PC-9 (cell line): Measurements from ENCODE around the gene PARG. TPM values are rescaled to one million over a fixed set of nuclear protein-coding genes. Genes with fewer than 3 reads are reported as not detected.
"Not testable (repeated sequence)": the region's sequence is repeated elsewhere in the genome, so short reads cannot be mapped to it uniquely, and the experiment has no call there.

Experiments used
- Bru-seq: library from RNA; stranded (reverse); fragments of 400-500 nt; gene quantifications from one replicate; lab custom pipeline; 2021; lab: Mats Ljungman, UMichigan
- BruChase-seq, 2 experiments: library from RNA; stranded (reverse); fragments of 400-500 nt; gene quantifications; one replicate each; lab custom pipeline; 2021; lab: Mats Ljungman, UMichigan
- BruUV-seq: library from RNA; stranded (reverse); fragments of 400-500 nt; replicated peaks from 2 replicates; lab custom pipeline; 2021; lab: Mats Ljungman, UMichigan
- CTCF ChIA-PET: fragments of 300-600 bp; sonication (Branson Sonifier 250); formaldehyde crosslinking; loops from one replicate; lab custom pipeline; 2022; ENCODE audit warnings: antibody characterized with exemption; lab: Charles Lee
- POLR2A ChIA-PET: fragments of 300-600 bp; sonication (Branson Sonifier 250); formaldehyde crosslinking; loops from one replicate; lab custom pipeline; 2022; ENCODE audit warnings: antibody characterized with exemption; ENCODE audit not compliant: unreplicated experiment; lab: Charles Lee
- DNase-seq, 2 experiments: peaks; one replicate each; pipeline versions ENCODE4 v3.0.0 to v3.0.0-alpha.2; 2015 to 2022; ENCODE audit warnings: mixed read lengths in 1 of 2
- H2AFZ ChIP-seq: fragments of 200-600 bp; sonication (generic); 2 replicates; pipeline ENCODE4 v1.8.1; 2017; ENCODE audit warnings: antibody characterized with exemption
- H3F3A ChIP-seq: fragments of 200-600 bp; sonication (generic); 2 replicates; pipeline ENCODE4 v1.8.1; 2017; ENCODE audit warnings: antibody characterized with exemption, mild to moderate bottlenecking, low read depth; ENCODE audit not compliant: insufficient read depth
- H3K27ac ChIP-seq: fragments of 200-600 bp; sonication (generic); 2 replicates; pipeline ENCODE4 v1.6.1; 2016; ENCODE audit warnings: mixed run types
- H3K27me3 ChIP-seq: fragments of 200-600 bp; sonication (generic); 2 replicates; pipeline ENCODE4 v1.6.1; 2016; ENCODE audit warnings: low read depth, mixed run types; ENCODE audit not compliant: insufficient read depth
- H3K36me3 ChIP-seq: fragments of 200-600 bp; sonication (generic); 2 replicates; pipeline ENCODE4 v1.6.1; 2016; ENCODE audit warnings: low read depth, mixed run types
- H3K4me1 ChIP-seq: fragments of 200-600 bp; sonication (generic); replicated peaks from 2 replicates; pipeline ENCODE4 v1.6.1; 2016; ENCODE audit warnings: mixed run types; ENCODE audit not compliant: insufficient read depth
- H3K4me2 ChIP-seq: fragments of 200-600 bp; sonication (generic); 2 replicates; pipeline ENCODE4 v1.6.1; 2017; ENCODE audit warnings: mixed run types
- H3K4me3 ChIP-seq: fragments of 200-600 bp; sonication (generic); 2 replicates; pipeline ENCODE4 v1.6.1; 2016; ENCODE audit warnings: mixed run types
- H3K79me2 ChIP-seq: fragments of 200-600 bp; sonication (generic); 2 replicates; pipeline ENCODE4 v1.6.1; 2017; ENCODE audit warnings: low read depth, mixed run types
- H3K9me2 ChIP-seq: fragments of 200-600 bp; sonication (generic); 2 replicates; pipeline ENCODE4 v1.8.1; 2017; ENCODE audit warnings: mild to moderate bottlenecking; ENCODE audit not compliant: insufficient read depth
- H3K9me3 ChIP-seq: fragments of 200-600 bp; sonication (generic); 2 replicates; pipeline ENCODE4 v1.8.1; 2016; ENCODE audit warnings: low read depth; ENCODE audit not compliant: insufficient read depth
- H4K20me1 ChIP-seq: fragments of 200-600 bp; sonication (generic); 2 replicates; pipeline ENCODE4 v1.8.1; 2017; ENCODE audit not compliant: insufficient read depth
- intact Hi-C: fragments of 100-400 bp; cut with micrococcal nuclease; formaldehyde crosslinking; loops from one replicate; pipeline ENCODE4 v1.10.0; 2022; ENCODE audit not compliant: unreplicated experiment
- long read RNA-seq: library from polyadenylated mRNA; stranded (forward); transcript quantifications from one replicate; pipeline ENCODE4 v2.0.0, GENCODE V29; 2022
- total RNA-seq: library from RNA; stranded (reverse); gene quantifications from 2 replicates; pipeline ENCODE4 v1.2.3, GENCODE V29; 2021

Gene PARG
- 38.8 and 39.0 TPM in 2 replicates for total RNA-seq
- Bru-seq, nascent RNA, result percentile 80 among the genes with signal in this experiment
- BruChase-seq, experiment 1, labeled RNA remaining after a 2-hour chase, result percentile 75 among the genes with signal in this experiment
- BruChase-seq, experiment 2, labeled RNA remaining after a 6-hour chase, result percentile 72 among the genes with signal in this experiment
- long read RNA-seq, partial matches to known transcripts, result 2 of 75 reads
- long read RNA-seq, other reads (novel, unspliced or antisense), result 73 of 75 reads

DNA sequence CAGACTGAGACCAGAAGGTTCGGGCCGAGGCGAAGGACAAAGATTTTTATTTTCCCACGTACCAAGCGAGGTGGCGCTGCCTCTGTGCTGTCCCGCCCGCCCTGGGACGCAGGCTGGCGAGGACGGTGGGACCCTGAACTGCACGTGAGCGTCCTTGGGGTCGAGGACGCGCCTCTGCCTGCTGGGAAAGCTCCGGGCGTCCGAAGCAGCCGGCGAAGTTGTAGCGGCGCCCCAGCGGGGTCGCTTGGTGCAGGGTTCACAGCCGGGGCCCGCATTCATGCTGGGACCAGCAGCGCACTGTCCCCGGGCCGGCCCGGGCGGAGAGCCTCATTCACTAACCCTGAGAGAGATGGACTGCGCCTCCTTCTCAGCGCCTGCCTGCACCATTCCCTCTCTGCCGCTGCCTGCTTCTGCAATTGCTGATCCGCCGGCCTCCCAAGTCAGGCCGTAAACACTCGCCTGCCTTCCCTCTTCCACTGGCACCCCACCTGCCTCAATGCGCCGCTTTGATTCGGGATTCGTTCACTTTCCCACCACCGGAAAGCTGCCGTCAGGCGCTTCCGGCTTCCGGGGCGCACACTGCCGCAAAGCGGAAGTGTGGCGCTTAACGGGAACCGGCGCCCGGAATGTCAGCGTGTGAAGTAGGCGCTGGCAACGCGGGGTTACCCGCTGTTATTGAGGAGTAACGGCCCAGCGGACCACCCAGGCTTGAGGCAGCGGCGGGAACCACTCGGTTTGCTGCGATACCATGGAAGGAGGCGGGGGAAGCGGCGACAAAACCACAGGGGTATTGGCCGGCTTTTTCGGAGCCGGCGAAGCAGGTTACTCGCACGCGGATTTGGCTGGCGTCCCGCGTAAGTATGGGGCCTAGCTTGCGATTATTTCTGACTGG, at the start of gene PARG, which contains the start of gene TIMM23B:
PARG (minus strand) TSS at position 581 of the 892 bp plus-strand sequence; CDS start at position 279, 302 bp downstream.
TIMM23B (plus strand) TSS at position 607 of the 892 bp plus-strand sequence; CDS start at position 749, 142 bp downstream.
- H3K36me3 ChIP-seq, H3K27me3 ChIP-seq, H3K9me3 ChIP-seq, intact Hi-C loops, H3F3A ChIP-seq, H3K9me2 ChIP-seq, CTCF ChIA-PET, POLR2A ChIA-PET, H4K20me1 ChIP-seq: not testable (repeated sequence)
- peak; percentile 81 to 85 for DNase-seq
- BruUV-seq, result TSS peak; percentile 65
- H3K4me3 ChIP-seq, result peak within 1 kb of the TSS; percentile 97
- H2AFZ ChIP-seq, result peak within 1 kb of the TSS; percentile 78
- peaks cover 16% of the 10 kb centered on the region for H3K4me1 ChIP-seq
- H3K4me2 ChIP-seq, result peak within 1 kb of the TSS; percentile 89
- H3K27ac ChIP-seq, result peak within 1 kb of the TSS; percentile 32
- H3K79me2 ChIP-seq, result peaks cover 77% of the 10 kb centered on the region

DNA sequence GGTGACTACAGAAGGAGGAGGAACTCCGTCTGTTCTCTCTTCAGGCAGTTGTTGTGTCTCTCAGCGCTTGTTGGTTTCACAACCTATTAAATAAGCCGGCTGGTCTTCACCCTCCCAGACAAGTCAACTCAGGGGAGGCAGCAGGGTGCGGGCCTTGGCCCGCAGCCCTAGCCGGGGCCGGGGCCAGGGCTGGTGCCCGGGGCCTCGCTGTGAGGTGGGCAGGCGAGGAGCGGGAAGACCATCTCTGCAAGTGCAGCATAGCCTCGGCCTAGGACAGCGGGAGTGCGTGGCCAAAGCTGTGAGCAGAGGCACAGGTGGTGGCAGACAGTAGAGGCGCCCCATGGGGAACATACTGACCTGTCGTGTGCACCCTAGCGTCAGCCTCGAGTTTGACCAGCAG, 46.5 kb upstream of the PARG start, which contains the start of gene AGAP6:
AGAP6 (plus strand) TSS at position 31 of the 400 bp plus-strand sequence; CDS start at position 341, 310 bp downstream.
- intact Hi-C loops, H2AFZ ChIP-seq, H3K9me3 ChIP-seq, H3K4me1 ChIP-seq, H3K36me3 ChIP-seq, H3K79me2 ChIP-seq, H3K4me3 ChIP-seq, BruUV-seq, CTCF ChIA-PET, H3K4me2 ChIP-seq, H3K27ac ChIP-seq, DNase-seq, H4K20me1 ChIP-seq, POLR2A ChIA-PET, H3K27me3 ChIP-seq, H3F3A ChIP-seq, H3K9me2 ChIP-seq: not testable (repeated sequence)

DNA sequence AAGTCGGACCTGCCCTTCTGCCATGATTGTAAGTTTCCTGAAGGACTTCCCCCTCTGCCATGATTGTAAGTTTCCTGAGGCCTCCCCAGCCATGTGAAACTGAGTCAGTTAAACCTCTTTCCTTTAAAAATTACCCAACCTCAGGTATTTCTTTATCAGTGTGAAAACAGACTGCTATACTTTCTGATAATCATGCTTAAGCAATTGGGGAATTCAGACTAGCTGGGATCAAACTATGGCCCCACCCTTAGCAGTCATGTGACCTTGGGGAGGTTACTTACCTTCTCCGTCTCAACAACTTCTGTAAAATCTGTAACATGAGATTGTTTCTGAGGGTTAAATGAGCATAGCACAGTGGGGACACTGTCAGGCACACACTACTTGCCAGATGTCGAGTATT, 45.4 kb upstream of the PARG start:
- BruUV-seq, H3K27me3 ChIP-seq, H3K4me3 ChIP-seq, H3F3A ChIP-seq, H4K20me1 ChIP-seq, H3K79me2 ChIP-seq, CTCF ChIA-PET, H3K4me1 ChIP-seq, intact Hi-C loops, POLR2A ChIA-PET, H3K9me2 ChIP-seq, H3K4me2 ChIP-seq, H3K27ac ChIP-seq, H2AFZ ChIP-seq, H3K9me3 ChIP-seq, DNase-seq, H3K36me3 ChIP-seq: not testable (repeated sequence)

DNA sequence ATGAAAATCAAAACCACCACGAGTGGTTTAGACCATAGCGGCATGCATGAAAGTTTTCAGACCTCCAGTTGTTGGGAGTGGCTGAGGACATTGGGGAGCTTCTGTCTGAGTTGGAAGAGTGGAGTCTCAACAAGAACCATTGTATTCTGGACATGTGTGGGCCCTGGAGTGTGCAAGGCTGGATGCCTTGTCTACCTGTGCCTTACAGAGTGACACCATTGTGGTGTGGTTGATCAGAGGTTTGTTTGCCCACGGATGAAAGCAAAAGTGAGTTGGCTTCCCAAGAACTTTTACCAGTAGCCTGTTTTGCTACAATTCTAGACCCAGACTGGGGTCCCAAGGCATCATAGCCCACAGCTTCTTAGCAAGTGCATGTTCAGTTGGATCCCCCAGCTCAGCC, 35.9 kb upstream of the PARG start:
- intact Hi-C loops, H3K27me3 ChIP-seq, H3K79me2 ChIP-seq, H2AFZ ChIP-seq, H3K9me2 ChIP-seq, H3K9me3 ChIP-seq, POLR2A ChIA-PET, H3K36me3 ChIP-seq, H4K20me1 ChIP-seq, H3F3A ChIP-seq, H3K27ac ChIP-seq, CTCF ChIA-PET, H3K4me3 ChIP-seq, H3K4me1 ChIP-seq, DNase-seq, H3K4me2 ChIP-seq, BruUV-seq: not testable (repeated sequence)

DNA sequence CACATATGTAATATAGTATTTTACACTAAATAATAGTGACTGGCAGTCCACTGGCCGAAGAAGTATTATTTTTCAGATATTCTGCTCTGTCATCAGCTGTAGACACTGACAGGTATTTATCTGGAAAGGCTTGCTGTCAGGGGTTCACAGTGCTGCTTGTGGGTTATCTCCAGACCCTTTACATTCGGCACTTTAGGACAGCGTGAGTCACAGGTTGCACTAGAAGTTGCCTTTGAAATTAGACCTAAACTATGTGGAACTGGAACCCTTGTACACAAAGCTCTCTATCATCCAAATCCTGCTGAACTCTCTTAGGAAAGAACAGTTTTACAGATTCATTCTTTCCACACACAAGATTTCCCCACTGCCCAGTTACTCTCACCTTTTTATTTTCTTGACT, 30.3 kb upstream of the PARG start:
- H3K4me2 ChIP-seq, H3K27ac ChIP-seq, intact Hi-C loops, H3F3A ChIP-seq, DNase-seq, H3K79me2 ChIP-seq, H4K20me1 ChIP-seq, BruUV-seq, H3K36me3 ChIP-seq, H3K9me3 ChIP-seq, H3K4me1 ChIP-seq, H2AFZ ChIP-seq, H3K4me3 ChIP-seq, CTCF ChIA-PET, POLR2A ChIA-PET, H3K27me3 ChIP-seq, H3K9me2 ChIP-seq: not testable (repeated sequence)

DNA sequence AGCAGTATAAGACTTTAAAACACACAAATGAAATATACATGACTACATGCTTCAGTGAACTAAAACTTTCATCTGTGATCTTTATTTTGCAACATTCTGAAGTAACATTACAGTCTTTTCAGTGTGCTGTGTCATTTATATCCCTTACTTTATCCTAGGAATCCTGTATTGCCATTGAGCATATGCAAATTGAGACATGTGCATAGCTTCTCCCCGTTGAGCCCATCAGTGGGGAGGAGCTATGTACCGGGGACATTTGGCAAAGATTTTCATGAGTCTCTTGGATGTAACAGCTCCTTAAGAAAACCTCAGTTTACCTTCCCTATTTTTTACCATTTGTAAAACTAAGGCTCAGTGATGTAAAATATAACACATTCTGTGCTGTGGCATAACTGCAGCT, 29.6 kb upstream of the PARG start:
- H3K9me2 ChIP-seq, H3K27ac ChIP-seq, H3K27me3 ChIP-seq, H4K20me1 ChIP-seq, H2AFZ ChIP-seq, DNase-seq, CTCF ChIA-PET, H3K79me2 ChIP-seq, H3K36me3 ChIP-seq, H3K4me2 ChIP-seq, H3K4me1 ChIP-seq, H3K9me3 ChIP-seq, POLR2A ChIA-PET, H3K4me3 ChIP-seq, intact Hi-C loops, H3F3A ChIP-seq, BruUV-seq: not testable (repeated sequence)

DNA sequence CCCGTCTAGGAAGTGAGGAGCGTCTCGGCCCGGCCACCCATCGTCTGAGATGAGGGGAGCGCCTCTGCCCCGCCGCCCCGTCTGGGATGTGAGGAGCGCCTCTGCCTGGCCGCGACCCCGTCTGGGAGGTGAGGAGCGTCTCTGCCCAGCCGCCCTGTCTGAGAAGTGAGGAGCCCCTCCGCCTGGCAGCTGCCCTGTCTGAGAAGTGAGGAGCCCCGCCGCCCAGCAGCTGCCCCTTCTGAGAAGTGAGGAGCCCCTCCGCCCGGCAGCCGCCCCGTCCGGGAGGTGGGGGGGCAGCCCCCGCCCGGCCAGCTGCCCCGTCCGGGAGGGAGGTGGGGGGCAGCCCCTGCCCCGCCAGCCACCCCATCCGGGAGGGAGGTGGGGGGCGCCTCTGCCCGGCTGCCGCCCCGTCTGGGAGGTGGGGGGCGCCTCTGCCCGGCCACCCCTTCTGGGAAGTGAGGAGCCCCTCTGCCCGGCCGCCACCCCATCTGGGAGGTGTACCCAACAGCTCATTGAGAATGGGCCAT, 28.6 kb upstream of the PARG start:
- CTCF ChIA-PET, H3K36me3 ChIP-seq, H3K79me2 ChIP-seq, DNase-seq, H3K4me1 ChIP-seq, H3F3A ChIP-seq, H3K4me2 ChIP-seq, H2AFZ ChIP-seq, H3K27ac ChIP-seq, H3K9me2 ChIP-seq, POLR2A ChIA-PET, H3K9me3 ChIP-seq, H3K4me3 ChIP-seq, intact Hi-C loops, BruUV-seq, H3K27me3 ChIP-seq, H4K20me1 ChIP-seq: not testable (repeated sequence)
